PFSK-1 (cell line): ENCODE measurements around the gene HMCN2.

ENCODE experiments used
- FOXP2 ChIP-seq: optimal IDR thresholded peaks from 2 replicates; pipeline ENCODE3; 2011; ENCODE audit warnings: borderline replicate concordance, control low read depth, inconsistent platforms; ENCODE audit not compliant: insufficient read depth; ENCODE audit errors: extremely low read length, extremely low read depth
- POLR2AphosphoS5 ChIP-seq: IDR thresholded peaks from 2 replicates; pipeline ENCODE4 v1.6.1; 2012; ENCODE audit warnings: low read depth, mild to moderate bottlenecking, control low read depth, low read length, moderate library complexity
- REST ChIP-seq, 2 experiments: IDR thresholded peaks; 2 replicates each; pipeline versions ENCODE4 v1.6.1 to v1.8.0; 2011 to 2012; ENCODE audit warnings: low read depth in 2 of 2, low read length in 2 of 2, control low read depth in 1 of 2, inconsistent platforms in 1 of 2, mild to moderate bottlenecking in 1 of 2, moderate library complexity in 1 of 2; ENCODE audit not compliant: insufficient read depth in 1 of 2
- TAF1 ChIP-seq: IDR thresholded peaks from 2 replicates; pipeline ENCODE4 v1.6.1; 2012; ENCODE audit warnings: low read length, control low read depth, borderline replicate concordance; ENCODE audit not compliant: insufficient read depth

GRCh38 chr9:130366888-130367550, 101.5 kb downstream of the HMCN2 start:
- no peak for TF ChIP-seq POLR2AphosphoS5
- TF ChIP-seq REST (IDR thresholded peaks at IDR 0.05; ENCODE audit: insufficient read depth in 1 of 2, low read depth in 2 of 2, low read length in 2 of 2), result no peak
- no peak for TF ChIP-seq FOXP2
- TF ChIP-seq TAF1, result no peak
